NCI-H2171 treated with DMSO at 0.1 percent for 48 hours (cell line): ENCODE results near the gene BLACAT1.
"Not testable (repeated sequence)": the region's sequence is repeated elsewhere in the genome, so short reads cannot be mapped to it uniquely, and the experiment has no call there.

Experiments
- DNase-seq: peaks from one replicate; lab custom pipeline; 2025; lab: John Stamatoyannopoulos, UW

Gene BLACAT1

DNA sequence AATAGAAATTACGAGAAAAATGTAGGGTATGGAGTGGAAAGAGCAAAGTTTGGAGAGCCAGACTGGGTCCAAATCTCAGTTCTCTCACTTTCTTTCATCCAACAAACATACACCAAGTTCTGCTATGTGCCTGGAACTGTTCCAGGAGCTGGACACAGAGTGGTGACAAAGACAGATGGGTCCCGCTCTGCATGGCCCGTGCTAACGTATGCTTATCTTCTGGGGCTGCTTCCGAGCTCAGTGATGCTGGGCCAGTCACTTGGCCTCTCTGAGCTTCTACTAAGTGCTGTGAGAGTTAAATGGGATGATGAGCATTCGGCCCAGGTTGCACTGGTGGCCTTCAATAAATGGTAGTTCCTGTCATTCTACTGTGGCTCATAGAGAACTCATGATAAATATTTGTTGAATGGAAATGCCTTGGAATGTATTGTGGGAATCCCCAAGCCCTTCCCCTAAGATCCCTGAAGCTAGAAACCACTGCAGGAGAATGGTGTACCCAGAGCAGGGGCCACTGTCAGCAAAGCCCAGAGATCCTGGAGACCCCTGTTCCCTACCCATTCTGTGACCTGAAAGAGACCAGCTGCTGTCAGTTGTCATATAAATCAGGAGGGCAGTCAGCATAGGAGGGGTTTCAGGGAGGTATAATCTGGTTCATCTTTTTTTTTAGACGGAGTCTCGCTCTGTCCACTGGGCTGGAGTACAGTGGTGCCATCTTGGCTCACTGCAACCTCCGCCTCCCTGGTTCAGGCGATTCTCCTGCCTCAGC, 37.8 kb downstream of the BLACAT1 start:
- DNase-seq, result no peak

DNA sequence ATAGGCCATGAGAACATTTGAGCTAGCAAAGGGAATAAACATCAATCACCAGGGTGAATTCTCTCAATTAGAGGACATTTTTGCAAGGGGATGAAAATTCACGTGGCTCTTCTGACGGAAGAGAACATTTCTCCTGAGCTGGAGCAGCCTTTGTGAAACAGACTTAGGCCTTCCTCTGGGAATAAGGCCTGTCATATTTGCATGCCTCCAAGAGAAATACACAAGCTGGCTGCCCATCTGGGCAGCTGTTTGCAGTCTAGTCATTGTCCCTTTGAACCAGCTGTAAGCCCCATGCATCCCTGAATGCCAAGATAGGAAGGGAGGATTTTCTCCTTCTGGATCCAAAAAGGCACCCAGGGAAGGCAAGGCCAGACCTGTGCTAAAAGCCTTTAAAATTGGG, 39.5 kb downstream of the BLACAT1 start:
- peak; percentile 86 for DNase-seq

DNA sequence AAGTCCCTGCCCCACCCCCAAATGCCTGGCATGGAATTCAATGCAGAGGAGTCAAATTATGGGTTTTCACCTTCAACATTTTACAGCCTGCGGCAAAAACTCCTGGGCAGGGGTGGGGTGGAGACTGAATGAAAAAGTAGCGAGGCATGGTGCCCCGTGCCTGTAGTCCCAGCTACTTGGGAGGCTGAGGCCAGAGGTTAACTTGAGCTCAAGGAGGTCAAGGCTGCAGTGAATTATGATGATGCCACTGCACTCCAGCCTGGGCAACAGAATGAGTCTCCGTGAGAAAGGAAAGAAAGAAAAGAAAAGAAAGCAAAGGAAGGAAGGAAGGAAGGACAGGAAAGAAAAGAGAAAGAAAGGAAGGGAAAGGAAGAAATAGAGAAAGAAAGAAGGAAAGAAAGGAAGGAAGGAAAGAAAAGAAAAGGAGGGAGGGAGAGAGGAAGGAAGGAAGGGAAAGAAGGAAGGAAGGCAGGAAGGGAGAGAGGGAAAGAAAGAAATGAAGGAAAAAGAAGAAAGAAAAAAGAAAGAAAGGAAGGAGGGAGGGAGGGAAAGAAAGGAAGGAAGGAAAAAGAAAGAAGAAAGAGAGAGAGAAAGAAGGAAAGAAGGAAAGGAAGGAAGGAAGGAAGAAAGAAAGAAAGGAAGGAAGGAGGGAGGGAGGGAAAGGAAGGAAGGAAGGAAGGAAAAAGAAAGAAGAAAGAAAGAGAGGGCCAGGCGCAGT, 45.1 kb downstream of the BLACAT1 start:
- no peak for DNase-seq

DNA sequence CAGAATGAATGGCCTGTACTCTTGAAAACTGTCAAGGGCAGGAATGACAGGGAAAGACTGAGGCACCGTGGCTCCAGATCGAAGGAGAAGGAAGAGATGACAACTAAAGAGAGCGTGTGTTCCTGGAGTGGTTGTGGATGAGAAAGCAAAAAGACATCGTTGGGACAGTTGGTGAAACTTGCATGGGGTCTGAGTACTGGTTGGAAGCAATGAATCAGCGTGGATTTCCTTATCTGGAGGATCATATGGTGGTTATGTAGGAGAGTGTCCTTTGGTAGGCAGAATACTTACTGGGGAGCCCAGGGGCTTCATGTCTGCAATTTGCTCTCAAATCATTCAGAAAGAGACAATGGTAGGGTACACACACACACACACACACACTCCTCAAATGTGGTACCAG, 47.9 kb downstream of the BLACAT1 start:
- DNase-seq, result no peak

DNA sequence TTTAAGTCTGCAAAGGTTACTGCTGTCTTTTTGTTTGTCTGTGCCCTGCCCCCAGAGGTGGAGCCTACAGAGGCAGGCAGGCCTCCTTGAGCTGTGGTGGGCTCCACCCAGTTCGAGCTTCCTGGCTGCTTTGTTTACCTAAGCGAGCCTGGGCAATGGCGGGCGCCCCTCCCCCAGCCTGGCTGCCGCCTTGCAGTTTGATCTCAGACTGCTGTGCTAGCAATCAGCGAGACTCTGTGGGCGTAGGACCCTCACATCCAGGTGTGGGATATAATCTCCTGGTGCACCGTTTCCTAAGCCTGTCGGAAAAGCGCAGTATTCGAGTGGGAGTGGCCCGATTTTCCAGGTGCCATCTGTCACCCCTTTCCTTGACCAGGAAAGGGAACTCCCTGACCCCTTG, 49.6 kb downstream of the BLACAT1 start:
- not testable (repeated sequence) for DNase-seq
